ENCODE results near the gene DNAJB11.
A peak's percentile ranks its signal among the peaks of the same experiment; 100 is the strongest.
"Not testable (repeated sequence)": the region's sequence is repeated elsewhere in the genome, so short reads cannot be mapped to it uniquely, and the experiment has no call there.

Gene DNAJB11

DNA sequence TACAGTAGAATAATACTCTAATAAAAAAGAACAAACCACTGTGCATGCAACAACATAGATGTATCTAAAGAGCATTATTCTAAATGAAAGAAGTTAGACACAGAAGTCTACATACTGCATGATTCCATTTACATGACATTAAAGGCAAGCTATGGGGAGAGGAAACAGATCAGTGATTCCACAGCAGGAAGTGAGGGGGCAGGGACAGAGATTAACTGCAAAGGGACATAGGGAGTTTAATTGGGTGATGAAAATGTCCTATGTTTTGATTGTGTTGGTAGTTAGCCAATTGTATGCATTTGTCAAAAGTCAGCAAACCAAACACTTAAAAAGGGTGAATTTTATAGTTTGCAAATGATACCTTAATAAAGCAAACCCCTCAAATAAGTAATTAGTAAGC lies 40.1 kb upstream of the DNAJB11 start:
- DNase-seq (ENCODE audit: insufficient read length, low spot score), result no peak
- TF ChIP-seq POLR2AphosphoS5 (IDR thresholded peaks at IDR 0.05; ENCODE audit: low read depth, low read length), result no peak
- no peak for TF ChIP-seq PAX5 (IDR thresholded peaks at IDR 0.05; ENCODE audit: insufficient read depth, low read length, severe bottlenecking)
- no peak for TF ChIP-seq POLR2A (IDR thresholded peaks at IDR 0.05; ENCODE audit: low read depth, low read length)
- TF ChIP-seq TAF1 (IDR thresholded peaks at IDR 0.05; ENCODE audit: low read depth, low read length), result no peak
- no peak for TF ChIP-seq SPI1 (IDR thresholded peaks at IDR 0.05; ENCODE audit: low read depth, low read length)
- no peak for TF ChIP-seq POU2F2 (IDR thresholded peaks at IDR 0.05; ENCODE audit: low read depth, low read length)
- FAIRE-seq, result no peak

DNA sequence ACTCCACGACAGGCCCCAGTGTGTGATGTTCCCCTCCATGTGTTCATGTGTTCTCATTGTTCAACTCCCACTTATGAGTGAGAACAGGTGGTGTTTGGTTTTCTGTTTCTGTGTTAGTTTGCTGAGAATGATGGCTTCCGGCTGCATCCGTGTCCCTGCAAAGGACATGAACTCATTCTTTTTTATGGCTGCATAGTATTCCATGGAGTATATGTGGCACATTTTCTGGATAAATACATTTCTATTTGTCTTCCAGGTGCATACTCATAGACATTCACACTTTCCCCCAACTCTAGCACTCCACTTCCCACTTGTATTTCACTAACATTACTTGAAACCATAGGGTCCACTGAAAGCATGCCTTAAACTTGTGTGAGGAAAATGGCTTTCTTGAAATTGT lies 38.8 kb upstream of the DNAJB11 start:
- not testable (repeated sequence) for DNase-seq (ENCODE audit: insufficient read length, low spot score); FAIRE-seq

DNA sequence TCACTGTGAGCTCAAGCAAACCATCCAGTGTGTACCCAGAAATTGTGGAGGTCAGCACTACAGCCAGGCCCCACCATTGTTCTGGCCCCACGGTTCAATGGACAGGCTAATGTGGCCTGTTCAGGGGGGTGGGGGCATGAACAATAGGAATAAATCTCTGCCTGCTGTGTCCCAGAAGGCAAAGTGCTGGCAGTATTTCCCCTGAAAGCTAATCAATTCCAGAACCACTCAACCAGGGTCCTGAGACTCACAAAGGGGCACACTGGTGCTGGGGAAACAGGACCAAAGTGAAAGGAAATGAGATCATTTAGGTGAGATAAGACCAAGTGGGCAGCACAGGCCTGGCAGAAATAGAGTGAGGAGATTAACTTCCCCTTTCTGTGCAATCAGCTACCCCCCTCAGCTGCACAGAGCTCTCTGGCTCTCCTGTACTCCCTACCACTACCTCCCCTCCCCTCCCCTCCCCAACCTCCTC lies 37.9 kb upstream of the DNAJB11 start:
- FAIRE-seq (peak; percentile 94), DNase-seq (ENCODE audit: insufficient read length, low spot score) (no peak)
- no peak for TF ChIP-seq POU2F2 (IDR thresholded peaks at IDR 0.05; ENCODE audit: low read depth, low read length)
- TF ChIP-seq TAF1 (IDR thresholded peaks at IDR 0.05; ENCODE audit: low read depth, low read length), result no peak
- TF ChIP-seq SPI1 (IDR thresholded peaks at IDR 0.05; ENCODE audit: low read depth, low read length), result peak; percentile 39; the same call in 1 of the 2 replicates
- TF ChIP-seq POLR2A (IDR thresholded peaks at IDR 0.05; ENCODE audit: low read depth, low read length), result no peak
- TF ChIP-seq PAX5 (IDR thresholded peaks at IDR 0.05; ENCODE audit: insufficient read depth, low read length, severe bottlenecking), result no peak
- TF ChIP-seq POLR2AphosphoS5 (IDR thresholded peaks at IDR 0.05; ENCODE audit: low read depth, low read length), result no peak

GRCh38 chr3:186534113-186534669 lies 36.3 kb upstream of the DNAJB11 start:
- peak; percentile 87 for FAIRE-seq
- no peak; the same call in 1 of the 2 replicates for TF ChIP-seq POU2F2 (IDR thresholded peaks at IDR 0.05; ENCODE audit: low read depth, low read length)
- TF ChIP-seq TAF1 (IDR thresholded peaks at IDR 0.05; ENCODE audit: low read depth, low read length), result 0 out of 2 replicates have a peak, but pooled peaks have one; percentile 9
- TF ChIP-seq PAX5 (IDR thresholded peaks at IDR 0.05; ENCODE audit: insufficient read depth, low read length, severe bottlenecking), result no peak
- TF ChIP-seq POLR2A (IDR thresholded peaks at IDR 0.05; ENCODE audit: low read depth, low read length), result no peak
- peak; percentile 96 for TF ChIP-seq SPI1 (IDR thresholded peaks at IDR 0.05; ENCODE audit: low read depth, low read length)
- no peak for TF ChIP-seq POLR2AphosphoS5 (IDR thresholded peaks at IDR 0.05; ENCODE audit: low read depth, low read length)
- no peak for DNase-seq (ENCODE audit: insufficient read length, low spot score)

DNA sequence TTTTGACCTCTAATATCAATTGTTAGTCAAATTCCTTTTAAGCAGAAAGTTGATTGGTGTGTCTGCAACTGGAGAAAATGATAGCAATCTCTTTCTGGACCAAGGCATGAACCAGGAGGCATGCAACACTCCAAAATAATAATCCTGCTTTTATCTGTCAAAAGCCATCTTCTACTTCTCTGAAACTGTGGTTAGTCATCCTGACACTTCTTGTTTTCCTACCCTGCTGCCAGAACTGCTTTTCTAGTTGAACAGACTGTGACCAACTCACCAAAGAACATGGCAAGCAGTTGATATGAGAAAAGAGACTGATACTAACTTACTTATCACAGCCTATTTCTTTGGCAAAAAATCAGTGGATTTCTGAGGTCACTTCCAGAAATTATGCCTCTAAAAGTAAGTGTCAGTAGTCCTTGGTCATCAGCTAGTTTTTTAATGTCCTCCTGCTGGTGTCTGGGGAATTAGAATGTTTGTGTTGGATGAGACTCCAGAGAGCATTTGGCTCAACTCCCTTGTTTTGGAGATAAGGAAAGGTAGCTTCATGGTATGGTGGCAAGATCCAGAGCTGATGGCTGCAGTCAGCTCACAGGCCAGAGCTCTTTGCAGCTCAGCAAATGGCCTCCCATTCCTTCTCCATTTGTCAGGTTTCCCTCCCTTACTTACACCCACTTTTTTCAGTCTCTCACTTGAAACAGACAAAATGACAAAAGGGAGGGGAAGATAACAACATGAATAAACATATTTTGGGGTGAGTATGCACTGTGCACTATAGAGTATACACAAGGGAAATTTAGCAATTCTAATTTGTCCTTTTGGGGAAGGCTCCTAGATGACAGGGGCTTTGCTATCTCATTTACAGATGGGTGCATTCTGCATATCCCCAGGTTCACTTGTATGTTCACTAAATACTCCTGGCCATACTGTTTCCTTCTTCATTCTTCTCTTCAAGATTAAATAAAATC lies 33.4 kb upstream of the DNAJB11 start:
- DNase-seq (ENCODE audit: insufficient read length, low spot score), result no peak
- TF ChIP-seq SPI1 (IDR thresholded peaks at IDR 0.05; ENCODE audit: low read depth, low read length), result no peak
- TF ChIP-seq PAX5 (IDR thresholded peaks at IDR 0.05; ENCODE audit: insufficient read depth, low read length, severe bottlenecking), result no peak
- TF ChIP-seq TAF1 (IDR thresholded peaks at IDR 0.05; ENCODE audit: low read depth, low read length), result no peak
- TF ChIP-seq POU2F2 (IDR thresholded peaks at IDR 0.05; ENCODE audit: low read depth, low read length), result no peak
- TF ChIP-seq POLR2A (IDR thresholded peaks at IDR 0.05; ENCODE audit: low read depth, low read length), result no peak
- TF ChIP-seq POLR2AphosphoS5 (IDR thresholded peaks at IDR 0.05; ENCODE audit: low read depth, low read length), result no peak
- no peak for FAIRE-seq

GRCh38 chr3:186538779-186539178 lies 31.7 kb upstream of the DNAJB11 start:
- TF ChIP-seq POLR2A (IDR thresholded peaks at IDR 0.05; ENCODE audit: low read depth, low read length), result no peak
- TF ChIP-seq SPI1 (IDR thresholded peaks at IDR 0.05; ENCODE audit: low read depth, low read length), result no peak
- TF ChIP-seq POU2F2 (IDR thresholded peaks at IDR 0.05; ENCODE audit: low read depth, low read length), result no peak
- no peak for TF ChIP-seq PAX5 (IDR thresholded peaks at IDR 0.05; ENCODE audit: insufficient read depth, low read length, severe bottlenecking)
- TF ChIP-seq POLR2AphosphoS5 (IDR thresholded peaks at IDR 0.05; ENCODE audit: low read depth, low read length), result no peak
- TF ChIP-seq TAF1 (IDR thresholded peaks at IDR 0.05; ENCODE audit: low read depth, low read length), result no peak
- DNase-seq (ENCODE audit: insufficient read length, low spot score) (no peak), FAIRE-seq (no peak)

DNA sequence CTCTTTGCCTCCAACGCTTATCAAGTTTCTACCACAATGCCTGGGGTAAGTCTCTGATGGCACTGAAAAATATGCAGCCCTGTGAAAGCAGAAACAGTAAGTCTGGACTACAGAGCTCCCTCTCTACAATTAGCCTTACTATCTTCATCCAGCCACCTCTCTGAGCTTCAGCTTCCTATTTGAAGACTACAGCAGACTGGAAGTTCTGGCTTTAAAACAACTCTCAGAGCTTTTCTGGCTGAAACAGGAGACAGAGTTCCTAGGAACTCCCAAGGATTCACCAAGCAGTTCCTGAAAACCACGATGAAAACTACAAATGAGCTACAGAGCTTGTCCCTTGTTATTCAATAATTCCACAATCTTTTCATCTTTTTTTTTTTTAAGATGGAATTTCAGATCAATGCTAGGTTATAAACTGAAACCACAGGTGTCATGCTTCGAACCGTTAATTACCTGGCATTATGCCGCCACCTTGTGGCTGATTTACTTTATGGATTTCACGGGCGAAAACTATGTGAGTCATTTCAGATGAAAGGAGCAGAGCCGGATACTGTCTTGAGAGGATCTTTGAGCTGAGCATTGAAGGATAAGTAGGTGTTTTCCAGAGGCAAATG lies 30.2 kb upstream of the DNAJB11 start:
- DNase-seq (ENCODE audit: insufficient read length, low spot score) (no peak), FAIRE-seq (peak; percentile 96)
- TF ChIP-seq PAX5 (IDR thresholded peaks at IDR 0.05; ENCODE audit: insufficient read depth, low read length, severe bottlenecking) (no peak), TAF1 (IDR thresholded peaks at IDR 0.05; ENCODE audit: low read depth, low read length) (no peak), POLR2AphosphoS5 (IDR thresholded peaks at IDR 0.05; ENCODE audit: low read depth, low read length) (no peak), SPI1 (IDR thresholded peaks at IDR 0.05; ENCODE audit: low read depth, low read length) (no peak), POLR2A (IDR thresholded peaks at IDR 0.05; ENCODE audit: low read depth, low read length) (no peak), POU2F2 (IDR thresholded peaks at IDR 0.05; ENCODE audit: low read depth, low read length) (no peak)

DNA sequence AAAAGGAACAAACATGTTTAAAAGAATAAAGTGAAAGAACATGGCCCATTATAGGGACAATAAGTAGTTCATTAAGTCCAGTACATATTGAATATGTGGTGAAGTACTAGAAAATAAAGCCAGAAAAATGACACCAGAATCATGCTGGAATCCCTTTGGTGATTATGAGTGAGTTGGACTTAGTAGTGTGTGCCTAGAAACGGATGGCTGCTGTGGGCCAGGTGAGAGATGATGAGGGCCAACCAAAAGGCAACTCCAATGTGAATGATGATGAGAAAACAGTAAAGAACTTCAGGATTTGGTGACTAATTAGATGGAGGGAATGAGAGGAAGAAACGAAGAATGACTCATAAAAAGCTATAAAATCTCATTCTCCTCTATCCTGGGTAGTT lies 29.7 kb upstream of the DNAJB11 start:
- no peak for TF ChIP-seq PAX5 (IDR thresholded peaks at IDR 0.05; ENCODE audit: insufficient read depth, low read length, severe bottlenecking)
- TF ChIP-seq TAF1 (IDR thresholded peaks at IDR 0.05; ENCODE audit: low read depth, low read length), result no peak
- no peak for TF ChIP-seq POU2F2 (IDR thresholded peaks at IDR 0.05; ENCODE audit: low read depth, low read length)
- TF ChIP-seq POLR2A (IDR thresholded peaks at IDR 0.05; ENCODE audit: low read depth, low read length), result no peak
- TF ChIP-seq POLR2AphosphoS5 (IDR thresholded peaks at IDR 0.05; ENCODE audit: low read depth, low read length), result no peak
- TF ChIP-seq SPI1 (IDR thresholded peaks at IDR 0.05; ENCODE audit: low read depth, low read length), result no peak
- DNase-seq (ENCODE audit: insufficient read length, low spot score) (no peak), FAIRE-seq (no peak)

DNA sequence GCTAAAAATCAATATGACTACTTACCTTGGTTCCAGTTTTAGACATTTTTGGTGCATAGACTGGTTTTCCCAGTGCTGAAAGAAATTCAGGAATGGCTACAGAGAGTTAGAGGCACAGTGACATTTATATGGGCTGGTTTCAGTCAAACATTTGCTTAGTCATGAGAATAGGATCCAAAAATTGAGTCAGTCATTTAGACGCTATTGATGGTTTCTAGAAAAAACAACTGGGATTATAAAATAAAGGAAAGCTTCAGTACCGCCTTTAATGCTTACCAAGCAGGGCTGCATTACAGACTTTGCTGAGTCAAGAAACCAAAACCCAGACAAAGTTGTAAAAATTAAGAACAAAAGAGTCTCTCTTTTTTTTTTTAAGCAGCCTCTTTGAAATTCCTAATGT lies 26.2 kb upstream of the DNAJB11 start, which contains the start of gene CRYGS:
Gene CRYGS, minus strand, starts transcription at position 100 of the 400 bp plus-strand sequence. Its CDS starts 54 bp downstream, at position 46.
- TF ChIP-seq TAF1 (IDR thresholded peaks at IDR 0.05; ENCODE audit: low read depth, low read length) (no peak), POLR2A (IDR thresholded peaks at IDR 0.05; ENCODE audit: low read depth, low read length) (no peak), POLR2AphosphoS5 (IDR thresholded peaks at IDR 0.05; ENCODE audit: low read depth, low read length) (no peak), PAX5 (IDR thresholded peaks at IDR 0.05; ENCODE audit: insufficient read depth, low read length, severe bottlenecking) (no peak), SPI1 (IDR thresholded peaks at IDR 0.05; ENCODE audit: low read depth, low read length) (no peak), POU2F2 (IDR thresholded peaks at IDR 0.05; ENCODE audit: low read depth, low read length) (no peak)
- no peak for FAIRE-seq
- DNase-seq (ENCODE audit: insufficient read length, low spot score), result no peak
